Fibroblast of lung (primary cell): ENCODE data around the gene CYGB.

ENCODE experiments used
- EZH2 ChIP-seq: IDR thresholded peaks from 2 replicates; pipeline ENCODE4 v1.5.1; 2012; ENCODE audit warnings: low read length, control low read depth, mild to moderate bottlenecking; ENCODE audit errors: missing control alignments
- TF ChIP-seq, protein P1 (sequence below), 2 donors: IDR thresholded peaks in 1 of 2; conservative IDR thresholded peaks in 1 of 2; 1 replicate in 1 of 2; 2 replicates in 1 of 2; pipeline ENCODE4 v1.5.1; 2011 to 2012; ENCODE audit warnings: low read length in 2 of 2, control low read depth in 1 of 2, inconsistent platforms in 1 of 2, low read depth in 1 of 2, mild to moderate bottlenecking in 1 of 2

DNA sequence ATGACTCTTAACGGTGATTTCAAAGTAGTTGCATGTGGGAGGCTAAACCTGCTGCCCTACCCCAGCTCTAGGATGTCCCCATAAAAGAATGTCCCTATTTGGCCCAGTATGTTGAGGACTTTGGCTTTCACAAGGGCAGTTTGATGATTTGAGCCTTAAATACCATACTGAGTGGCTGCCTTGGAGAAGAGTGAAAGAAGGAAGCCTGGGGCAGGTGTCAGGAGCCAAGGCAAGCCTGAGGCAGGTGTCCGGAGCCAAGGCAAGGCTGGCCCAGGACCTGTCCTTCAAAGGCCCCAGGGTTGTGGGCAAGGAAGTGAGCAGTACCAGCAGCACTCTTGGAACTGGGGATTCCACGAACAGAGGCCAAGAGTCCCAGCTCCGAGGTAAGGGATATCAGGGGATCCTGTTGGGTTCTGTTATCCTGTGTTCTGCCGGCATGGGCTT is 29.5 kb upstream of the CYGB start:
- TF ChIP-seq, protein P1, sequence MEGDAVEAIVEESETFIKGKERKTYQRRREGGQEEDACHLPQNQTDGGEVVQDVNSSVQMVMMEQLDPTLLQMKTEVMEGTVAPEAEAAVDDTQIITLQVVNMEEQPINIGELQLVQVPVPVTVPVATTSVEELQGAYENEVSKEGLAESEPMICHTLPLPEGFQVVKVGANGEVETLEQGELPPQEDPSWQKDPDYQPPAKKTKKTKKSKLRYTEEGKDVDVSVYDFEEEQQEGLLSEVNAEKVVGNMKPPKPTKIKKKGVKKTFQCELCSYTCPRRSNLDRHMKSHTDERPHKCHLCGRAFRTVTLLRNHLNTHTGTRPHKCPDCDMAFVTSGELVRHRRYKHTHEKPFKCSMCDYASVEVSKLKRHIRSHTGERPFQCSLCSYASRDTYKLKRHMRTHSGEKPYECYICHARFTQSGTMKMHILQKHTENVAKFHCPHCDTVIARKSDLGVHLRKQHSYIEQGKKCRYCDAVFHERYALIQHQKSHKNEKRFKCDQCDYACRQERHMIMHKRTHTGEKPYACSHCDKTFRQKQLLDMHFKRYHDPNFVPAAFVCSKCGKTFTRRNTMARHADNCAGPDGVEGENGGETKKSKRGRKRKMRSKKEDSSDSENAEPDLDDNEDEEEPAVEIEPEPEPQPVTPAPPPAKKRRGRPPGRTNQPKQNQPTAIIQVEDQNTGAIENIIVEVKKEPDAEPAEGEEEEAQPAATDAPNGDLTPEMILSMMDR (conservative IDR thresholded peaks at IDR 0.05 in 1 of 2, IDR thresholded peaks at IDR 0.05 in 1 of 2; ENCODE audit: low read depth in 1 of 2, low read length in 2 of 2), result no peak
- no peak for TF ChIP-seq EZH2
